ENCODE measurements around the gene SNX25.

GRCh38 chr4:185298728-185299430 is 89.5 kb downstream of the SNX25 start:
- TF ChIP-seq SIN3A (IDR thresholded peaks at IDR 0.05; ENCODE audit: borderline replicate concordance, insufficient read depth, low read length) (no peak), REST (IDR thresholded peaks at IDR 0.05; ENCODE audit: insufficient read depth in 1 of 2, low read depth in 2 of 2, low read length in 2 of 2) (no peak)
